HAP-1 (cell line): ENCODE measurements around the gene UCHL3.

Experiments used
- DNase-seq, 2 experiments: peaks; one replicate each; pipeline ENCODE4 v3.0.0-alpha.2; 2016 to 2020; ENCODE audit warnings: low spot score in 2 of 2
- H3K27me3 ChIP-seq: fragments of 250-450 bp; sonication (Bioruptor Pico); 2 replicates; pipeline ENCODE4 v1.5.1; 2020; ENCODE audit warnings: low read depth, mild to moderate bottlenecking, moderate library complexity
- H3K36me3 ChIP-seq: fragments of 250-450 bp; sonication (Bioruptor Pico); replicated peaks from 2 replicates; pipeline ENCODE4 v1.5.1; 2020; ENCODE audit warnings: mild to moderate bottlenecking
- H3K4me1 ChIP-seq: fragments of 250-450 bp; sonication (Bioruptor Pico); 2 replicates; pipeline ENCODE4 v1.5.1; 2020; ENCODE audit warnings: mild to moderate bottlenecking
- H3K4me3 ChIP-seq: fragments of 250-450 bp; sonication (Bioruptor Pico); 2 replicates; pipeline ENCODE4 v1.5.1; 2020; ENCODE audit warnings: mild to moderate bottlenecking, moderate library complexity
- H3K9me3 ChIP-seq: fragments of 250-450 bp; sonication (Bioruptor Pico); 2 replicates; pipeline ENCODE4 v1.5.1; 2020; ENCODE audit warnings: mild to moderate bottlenecking, moderate library complexity
- in situ Hi-C: fragments of 300-500 bp; cut with MboI; formaldehyde crosslinking; loops from 3 replicates; pipeline ENCODE4 v1.14.3; 2020; ENCODE audit warnings: low sequenced_read_pairs, inconsistent platforms, mixed read lengths

Gene UCHL3

GRCh38 chr13:75645141-75645540 lies 95.5 kb downstream of the UCHL3 start:
- DNase-seq = no peak
- H3K27me3 ChIP-seq = no peaks in the 10 kb centered on the region
- H3K4me1 ChIP-seq = no peaks in the 10 kb centered on the region; the same call in 1 of the 2 replicates
- no peak overlapping the region for H3K4me3 ChIP-seq
- in situ Hi-C loops = no loop called here
- H3K9me3 ChIP-seq = no peaks in the 10 kb centered on the region
- no peaks in the 10 kb centered on the region for H3K36me3 ChIP-seq

- Histone ChIP-seq H3K4me1 (no peaks in the 10 kb centered on the region; the same call in 1 of the 2 replicates), H3K36me3 (no peaks in the 10 kb centered on the region), H3K27me3 (no peaks in the 10 kb centered on the region), H3K4me3 (no peak overlapping the region), H3K9me3 (no peaks in the 10 kb centered on the region)
- in situ Hi-C loops = no loop called here
- DNase-seq = no peak
Measured at GRCh38 chr13:75647126-75647784, 97.7 kb downstream of the UCHL3 start.

GRCh38 chr13:75648446-75648845 lies 98.9 kb downstream of the UCHL3 start:
- H3K36me3 ChIP-seq = no peaks in the 10 kb centered on the region
- no peaks in the 10 kb centered on the region for H3K27me3 ChIP-seq
- no peaks in the 10 kb centered on the region; the same call in 1 of the 2 replicates for H3K4me1 ChIP-seq
- in situ Hi-C loops = no loop called here
- DNase-seq = no peak
- no peak overlapping the region for H3K4me3 ChIP-seq
- no peaks in the 10 kb centered on the region for H3K9me3 ChIP-seq

- Histone ChIP-seq H3K27me3 (no peaks in the 10 kb centered on the region), H3K4me1 (no peaks in the 10 kb centered on the region), H3K9me3 (no peaks in the 10 kb centered on the region), H3K4me3 (no peak overlapping the region), H3K36me3 (no peaks in the 10 kb centered on the region)
- no peak for DNase-seq
- in situ Hi-C loops = no loop called here
Measured at GRCh38 chr13:75651013-75651412, 101.4 kb downstream of the UCHL3 start.

GRCh38 chr13:75652726-75653125 lies 103.1 kb downstream of the UCHL3 start:
- DNase-seq = no peak
- H3K4me1 ChIP-seq = no peaks in the 10 kb centered on the region
- no peaks in the 10 kb centered on the region for H3K36me3 ChIP-seq
- in situ Hi-C loops = no loop called here
- no peaks in the 10 kb centered on the region for H3K27me3 ChIP-seq
- H3K9me3 ChIP-seq = no peaks in the 10 kb centered on the region
- no peak overlapping the region for H3K4me3 ChIP-seq
